GM21526 (cell line): ENCODE measurements around the gene FOXO6.

Experiments used
- ATAC-seq: cut with Tn5 transposase; IDR thresholded peaks from one replicate; pipeline ENCODE4 v1.9.1; 2021; ENCODE audit warnings: moderate library complexity; ENCODE audit not compliant: unreplicated experiment, low FRiP score

Gene FOXO6

DNA sequence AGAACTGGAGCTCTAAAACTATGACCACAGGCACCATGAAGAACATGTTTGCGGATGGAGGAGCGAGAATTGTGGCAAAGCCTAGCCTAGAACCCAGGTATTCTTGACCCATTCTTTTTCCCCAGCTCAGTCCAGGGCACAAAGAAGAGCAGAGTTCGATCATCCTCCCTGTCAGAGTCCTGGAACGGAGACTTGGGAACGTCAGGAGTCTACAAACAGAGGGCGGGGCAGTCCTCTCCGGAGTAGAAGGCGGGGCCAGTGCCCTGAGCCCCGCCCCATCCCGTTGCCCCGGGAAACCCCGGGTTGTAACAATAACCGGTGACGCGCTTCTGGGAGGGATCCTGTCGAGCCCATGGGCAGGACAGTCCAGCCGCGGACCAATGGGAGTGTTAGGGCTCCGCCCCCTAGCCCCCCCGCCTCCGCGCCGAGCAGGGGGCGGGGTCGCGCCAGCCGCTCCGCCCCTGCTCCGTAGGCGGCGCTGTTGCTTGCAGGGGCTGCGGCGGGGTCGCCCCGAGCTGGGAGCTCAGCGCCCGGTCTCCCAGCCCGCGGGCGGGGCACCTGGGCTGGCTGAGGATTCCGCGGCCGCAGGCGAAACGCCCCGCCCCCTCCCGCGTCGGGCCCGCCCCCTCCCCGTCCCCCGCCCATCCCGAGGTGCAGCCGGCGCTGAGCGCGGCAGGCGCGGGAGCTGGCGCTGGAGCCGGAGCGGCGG is at the start of gene FOXO6:
TSS of gene FOXO6 (plus strand) at position 649 of the 709 bp plus-strand sequence.
- peak; percentile 90 for ATAC-seq

GRCh38 chr1:41312991-41313645 is 48.1 kb upstream of the FOXO6 start:
- no peak for ATAC-seq

- ATAC-seq: no peak
Measured at GRCh38 chr1:41313661-41314131, 47.5 kb upstream of the FOXO6 start.

DNA sequence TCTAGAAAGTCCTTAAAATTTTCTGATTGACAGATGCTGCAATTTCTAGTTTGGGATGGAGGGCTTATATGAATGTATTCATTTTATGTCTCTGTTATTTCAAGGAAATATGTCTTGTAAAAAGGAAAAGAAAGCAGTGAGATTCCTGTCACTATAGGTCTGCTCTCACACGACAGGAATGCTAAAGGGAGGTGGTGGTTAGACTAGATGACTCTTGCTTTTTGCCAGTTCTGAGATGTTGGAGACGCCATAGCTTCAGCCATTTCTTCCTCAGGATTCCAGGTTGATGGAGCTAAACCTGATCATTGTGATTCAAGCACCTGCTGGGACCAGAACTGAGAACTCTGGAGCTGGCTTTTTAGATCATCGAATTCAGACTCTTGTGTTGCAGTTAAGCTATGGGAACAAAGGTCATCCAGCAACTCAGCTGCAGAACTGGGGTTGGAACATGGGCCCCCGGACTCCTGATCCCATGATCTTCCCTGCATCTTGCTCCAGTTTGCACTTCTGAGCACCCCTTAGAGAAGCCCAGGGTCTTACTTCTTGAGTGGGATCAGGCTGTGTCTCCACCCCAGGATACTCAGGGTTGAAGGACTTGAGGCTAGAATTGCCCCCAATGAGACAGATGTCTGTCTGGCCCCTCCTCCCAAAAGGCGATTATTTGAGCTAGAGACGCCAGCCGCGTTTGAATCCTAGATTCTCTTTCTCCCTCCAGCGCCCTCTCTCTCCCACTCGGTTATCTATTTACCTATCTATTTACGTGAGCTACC is 46.7 kb upstream of the FOXO6 start:
- no peak for ATAC-seq

DNA sequence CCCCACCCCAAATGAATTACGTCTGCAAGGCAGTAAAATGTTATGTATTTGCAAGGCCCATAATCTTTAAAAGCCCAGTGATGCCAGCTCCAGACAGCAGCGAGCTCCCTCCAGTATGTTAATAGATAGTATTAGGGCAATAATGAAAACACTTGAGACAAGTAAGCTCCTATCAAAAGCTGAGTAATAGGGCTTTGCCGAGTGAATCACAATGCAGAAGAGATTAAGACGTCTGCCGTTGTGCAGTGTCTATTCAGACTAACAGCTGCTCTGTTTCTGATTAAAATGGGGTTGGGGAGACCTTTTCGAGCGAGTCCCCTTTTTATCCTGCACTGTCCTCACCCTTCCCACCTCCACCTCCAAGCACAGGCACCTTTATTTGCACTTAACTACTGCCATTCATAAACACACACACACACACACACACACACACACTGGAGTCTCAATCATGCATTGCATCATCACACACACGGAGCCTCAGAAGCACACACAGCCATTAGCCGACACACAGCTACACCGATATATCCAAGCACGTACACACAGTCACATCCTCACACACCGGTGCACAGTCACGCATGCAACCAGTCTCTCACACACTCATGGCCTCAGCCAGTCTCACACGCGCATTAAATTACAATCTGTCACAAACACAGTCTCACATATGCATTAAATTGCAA is 46.0 kb upstream of the FOXO6 start:
- ATAC-seq: no peak

GRCh38 chr1:41315871-41316270 is 45.4 kb upstream of the FOXO6 start:
- no peak for ATAC-seq

DNA sequence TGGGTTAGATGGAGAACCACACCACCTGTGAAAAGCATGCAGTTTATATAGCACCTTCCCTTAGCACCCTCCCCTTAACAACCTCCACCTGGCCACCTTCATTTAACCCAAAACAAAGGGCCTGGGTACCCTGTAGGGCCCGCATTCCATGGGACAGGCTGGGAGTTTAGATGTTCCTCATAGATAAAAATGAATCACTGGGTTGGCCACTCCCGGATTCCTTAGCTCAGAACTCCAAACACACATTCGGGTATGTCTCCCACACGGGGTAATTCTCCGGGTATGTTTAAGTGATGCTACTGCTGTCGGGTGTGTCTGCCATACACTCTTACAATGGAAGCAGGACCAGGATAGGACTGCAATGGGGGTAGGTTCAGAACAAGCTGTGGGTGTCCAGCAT is 43.9 kb upstream of the FOXO6 start:
- no peak for ATAC-seq

DNA sequence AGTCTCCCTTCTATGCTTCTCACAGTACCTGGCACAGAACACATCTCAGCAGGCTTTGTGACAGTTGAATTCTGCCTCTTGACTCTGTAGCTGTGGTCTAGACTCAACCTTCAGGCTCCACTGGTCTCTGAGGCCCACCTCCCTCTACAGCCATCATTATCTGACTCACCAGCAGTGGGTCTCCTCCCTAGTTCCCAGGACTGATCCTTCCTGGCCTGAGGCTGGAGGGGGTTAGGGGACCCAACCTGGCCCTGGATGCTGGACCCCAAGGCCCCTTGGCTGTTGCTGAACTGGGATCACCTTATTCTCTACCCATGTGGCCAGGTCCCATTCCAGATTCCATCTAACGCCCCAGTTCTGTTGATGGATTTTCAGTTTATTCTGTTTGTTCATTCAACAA is 43.1 kb upstream of the FOXO6 start:
- ATAC-seq: no peak

DNA sequence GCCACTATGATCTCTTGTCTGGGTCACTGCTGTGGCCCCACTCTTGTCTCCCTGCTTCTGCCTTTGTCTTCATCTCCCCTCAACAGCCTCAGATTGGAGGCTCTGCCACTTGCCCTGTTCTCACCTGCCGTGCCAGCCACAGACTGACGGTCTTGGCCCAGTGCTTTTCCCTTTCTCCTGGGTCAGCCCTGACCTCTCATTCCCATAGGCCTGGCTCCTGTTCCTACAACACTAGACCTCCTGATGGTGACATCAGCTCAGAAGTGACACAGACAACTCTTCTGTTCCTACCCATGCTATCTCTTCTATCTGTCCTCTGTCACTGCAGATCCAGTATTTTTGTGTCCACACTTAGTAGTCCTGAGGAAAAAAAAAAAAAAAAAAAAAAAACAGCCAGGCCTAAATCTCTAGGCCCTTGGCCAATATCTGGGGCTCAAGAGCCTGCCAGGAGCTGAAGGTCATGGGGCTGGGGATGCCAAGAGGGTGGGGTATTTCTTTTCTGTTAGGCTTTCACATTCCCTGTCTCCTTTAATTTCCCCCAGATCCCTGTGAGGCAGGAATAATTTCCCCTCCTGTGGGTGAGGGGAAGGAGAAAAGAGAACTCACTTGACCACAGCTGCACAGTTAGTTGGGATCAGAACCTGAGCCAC is 42.0 kb upstream of the FOXO6 start:
- no peak for ATAC-seq

DNA sequence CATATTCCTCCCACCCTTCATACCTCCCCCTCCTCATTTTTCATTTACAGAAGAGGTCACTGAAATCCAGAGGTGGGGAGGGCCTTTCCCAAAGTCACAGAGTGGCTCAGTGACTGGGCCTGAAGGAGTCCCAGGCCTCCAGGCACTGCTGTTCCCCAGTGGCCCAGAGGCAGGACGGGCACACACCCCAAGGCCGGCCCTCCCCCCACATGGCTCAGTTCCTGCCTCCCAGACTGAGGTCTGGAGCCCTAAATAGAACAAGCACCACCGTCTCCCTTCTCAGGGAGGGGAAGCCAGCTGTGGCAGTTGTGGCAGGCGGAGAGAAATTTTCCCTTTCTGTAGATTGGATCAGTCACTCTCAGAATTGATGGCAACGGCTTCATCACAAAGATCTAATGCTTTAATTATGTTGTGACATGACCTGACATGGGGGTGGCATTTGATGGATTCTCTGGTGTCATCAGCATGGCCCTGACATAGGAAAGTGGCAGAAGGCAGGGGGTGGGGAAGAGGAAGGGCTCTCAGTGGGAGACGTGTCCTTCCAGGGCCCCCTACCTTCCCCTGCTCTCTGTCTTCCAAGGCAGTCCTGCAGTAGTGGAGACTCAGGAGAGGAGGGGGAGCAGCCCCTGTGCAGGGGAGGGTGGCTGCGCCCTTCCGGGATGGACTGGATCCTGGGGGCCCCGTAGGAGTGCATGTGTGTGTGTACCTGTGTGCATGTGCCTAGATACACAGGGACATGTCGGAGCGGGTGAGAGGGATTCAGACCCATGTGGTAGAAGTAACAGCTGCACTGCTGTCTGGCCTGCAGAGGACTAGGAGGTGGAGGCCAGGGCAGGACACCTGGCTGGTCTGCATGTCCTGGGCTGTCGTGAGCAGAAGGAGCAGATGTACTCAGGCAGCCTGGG is 41.2 kb upstream of the FOXO6 start:
- no peak for ATAC-seq

GRCh38 chr1:41320895-41321676 is 40.1 kb upstream of the FOXO6 start:
- no peak for ATAC-seq

DNA sequence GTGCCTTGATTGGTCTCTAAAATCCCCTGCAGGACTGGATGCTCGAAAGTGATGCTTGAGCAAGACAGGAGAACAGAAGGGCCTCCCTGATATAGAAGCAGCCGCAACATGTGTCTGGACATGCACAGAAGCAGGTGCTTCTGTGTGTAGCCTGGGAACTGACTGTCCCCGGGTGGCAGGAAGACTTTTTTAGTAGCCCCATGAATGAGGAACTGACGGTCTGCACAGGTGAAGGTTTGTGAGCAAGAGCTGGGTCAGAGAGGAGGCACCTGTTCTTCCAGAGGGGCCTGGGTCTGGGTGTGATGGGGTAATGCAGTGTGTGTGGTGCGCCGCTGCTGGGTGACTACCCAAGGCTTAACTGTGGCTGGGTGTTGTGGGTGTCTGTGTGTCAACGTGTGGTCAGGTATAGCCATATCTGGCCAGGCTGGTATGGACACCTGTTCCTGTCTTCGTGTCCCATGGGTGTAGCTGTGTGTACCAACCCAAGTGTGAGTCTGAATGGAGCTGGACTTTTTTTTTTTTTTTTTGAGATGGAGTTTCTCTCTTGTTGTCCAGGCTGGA is 39.1 kb upstream of the FOXO6 start:
- ATAC-seq: no peak

- ATAC-seq: no peak
Measured at GRCh38 chr1:41322835-41323234, 38.4 kb upstream of the FOXO6 start.

- ATAC-seq: no peak
Measured at GRCh38 chr1:41323243-41323642, 38.0 kb upstream of the FOXO6 start.

- no peak for ATAC-seq
Measured at GRCh38 chr1:41325801-41326200, 35.4 kb upstream of the FOXO6 start.

GRCh38 chr1:41327383-41327999 is 33.7 kb upstream of the FOXO6 start:
- no peak for ATAC-seq

DNA sequence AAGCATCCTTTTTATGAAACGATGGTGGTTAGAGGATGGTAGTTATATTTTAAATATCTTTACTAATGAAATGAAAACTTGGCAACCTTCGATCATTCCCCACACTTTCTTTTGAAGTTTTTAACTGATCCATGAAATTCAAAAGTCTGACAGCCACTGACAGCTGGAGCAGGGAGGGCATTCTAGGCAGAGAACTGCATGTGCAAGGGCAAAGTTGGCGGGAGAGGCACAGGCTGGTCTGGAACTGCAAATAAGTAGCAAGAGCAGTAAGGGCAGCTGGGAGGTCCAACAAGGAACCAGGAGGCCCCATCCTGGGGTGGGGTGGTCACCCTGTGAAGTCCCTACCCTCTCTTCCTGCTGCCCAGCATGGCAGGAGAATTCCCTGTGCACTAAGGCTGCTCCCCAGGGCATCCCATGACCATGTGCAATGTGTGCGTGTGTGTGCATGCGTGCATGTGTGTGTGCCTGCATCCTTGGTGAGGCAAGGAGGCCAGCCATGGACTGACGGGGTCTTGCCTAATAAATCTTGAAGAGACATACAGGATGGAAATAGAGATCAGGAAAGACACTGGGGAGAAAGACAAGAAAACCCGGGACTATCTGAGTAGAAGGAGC is 33.1 kb upstream of the FOXO6 start:
- no peak for ATAC-seq
